Measurements from ENCODE around the gene RELB. TPM values are rescaled to one million over a fixed set of nuclear protein-coding genes. Genes with fewer than 3 reads are reported as not detected.
"Not testable (repeated sequence)": the region's sequence is repeated elsewhere in the genome, so short reads cannot be mapped to it uniquely, and the experiment has no call there.

RELB gene
- polyA plus RNA-seq, 4 donors = 4.0 to 7.4 (median 6.8) TPM

DNA sequence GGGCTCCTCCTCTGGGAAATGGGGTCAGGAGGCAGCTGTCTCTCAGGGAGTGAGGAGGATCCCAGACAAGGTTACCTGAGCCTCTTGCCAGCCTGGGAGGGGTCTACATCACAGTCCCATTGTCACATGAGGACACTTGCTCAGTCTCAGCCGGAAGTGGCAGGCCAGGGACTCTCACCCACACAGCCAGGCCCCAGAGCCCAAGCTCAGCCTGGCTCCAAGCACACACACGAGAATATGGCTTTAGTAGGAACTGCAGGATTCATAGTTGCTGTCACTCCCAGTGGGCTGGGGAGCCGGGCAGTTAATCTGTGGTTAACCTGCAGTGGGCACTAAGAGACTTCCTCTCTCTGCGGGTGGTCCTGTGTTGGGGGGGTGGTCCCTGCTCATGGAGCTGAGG lies 15.8 kb upstream of the RELB start:
- DNase-seq (ENCODE audit: low read depth in 4 of 4, low spot score in 2 of 4) = no peak

DNA sequence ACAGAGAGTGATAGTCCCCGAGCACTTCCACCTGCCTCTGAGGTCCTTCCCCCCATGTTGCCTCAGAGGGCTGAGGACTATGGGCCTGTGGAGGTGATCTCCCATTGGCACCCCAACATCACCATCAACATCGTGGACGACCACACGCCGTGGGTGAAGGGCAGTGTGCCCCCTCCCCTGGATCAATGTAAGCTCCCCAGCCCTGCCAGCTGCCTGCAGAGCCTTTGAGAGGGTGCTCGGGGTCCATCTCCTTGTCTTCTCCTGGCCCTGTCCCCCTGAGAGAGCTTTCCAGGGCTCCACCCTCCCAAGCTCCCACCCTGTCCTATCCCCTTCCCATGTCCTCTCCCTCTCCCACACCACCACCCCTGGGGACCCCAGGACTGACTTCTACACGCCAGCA lies 14.9 kb upstream of the RELB start:
- DNase-seq (ENCODE audit: low read depth in 4 of 4, low spot score in 2 of 4) = no peak

DNA sequence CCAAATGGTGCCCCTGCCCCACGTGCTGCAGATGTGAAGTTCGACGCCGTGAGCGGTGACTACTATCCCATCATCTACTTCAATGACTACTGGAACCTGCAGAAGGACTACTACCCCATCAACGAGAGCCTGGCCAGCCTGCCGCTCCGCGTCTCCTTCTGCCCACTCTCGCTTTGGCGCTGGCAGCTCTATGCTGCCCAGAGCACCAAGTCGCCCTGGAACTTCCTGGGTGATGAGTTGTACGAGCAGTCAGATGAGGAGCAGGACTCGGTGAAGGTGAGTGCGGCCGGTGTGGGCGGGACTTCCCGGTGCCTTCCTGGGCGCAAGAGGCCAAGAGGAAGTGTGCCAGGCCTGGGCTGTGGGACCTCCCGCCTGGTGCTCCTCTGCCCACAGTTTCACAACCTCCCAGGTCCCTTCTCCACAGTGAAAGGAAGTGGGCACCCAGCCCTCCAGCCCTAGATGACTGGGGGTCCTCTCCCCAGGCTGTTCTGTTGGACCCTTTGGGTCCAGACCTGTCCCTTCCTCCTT lies 14.1 kb upstream of the RELB start:
- no peak for DNase-seq (ENCODE audit: low read depth in 4 of 4, low spot score in 2 of 4)

DNA sequence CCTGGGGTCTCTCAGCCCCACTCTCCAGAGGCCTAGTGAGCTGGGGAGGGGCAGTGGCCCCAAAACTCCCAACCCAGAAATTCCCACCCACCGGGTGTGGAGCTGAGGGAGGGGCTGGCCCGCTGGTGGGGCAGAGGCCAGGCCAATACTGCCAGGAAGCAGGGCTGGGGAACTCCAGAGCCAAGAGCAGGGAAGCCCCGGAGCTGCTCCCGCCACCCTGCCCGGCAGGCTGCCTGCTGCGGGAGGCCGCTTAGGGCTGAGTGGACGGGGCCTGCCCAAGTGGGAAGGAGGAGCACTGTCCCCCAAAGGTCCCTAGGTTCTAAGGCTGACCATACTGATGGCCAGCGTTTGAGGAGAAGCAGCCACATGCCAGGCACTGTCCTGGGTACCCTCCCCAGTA lies 13.0 kb upstream of the RELB start:
- DNase-seq (ENCODE audit: low read depth in 4 of 4, low spot score in 2 of 4) = no peak

DNA sequence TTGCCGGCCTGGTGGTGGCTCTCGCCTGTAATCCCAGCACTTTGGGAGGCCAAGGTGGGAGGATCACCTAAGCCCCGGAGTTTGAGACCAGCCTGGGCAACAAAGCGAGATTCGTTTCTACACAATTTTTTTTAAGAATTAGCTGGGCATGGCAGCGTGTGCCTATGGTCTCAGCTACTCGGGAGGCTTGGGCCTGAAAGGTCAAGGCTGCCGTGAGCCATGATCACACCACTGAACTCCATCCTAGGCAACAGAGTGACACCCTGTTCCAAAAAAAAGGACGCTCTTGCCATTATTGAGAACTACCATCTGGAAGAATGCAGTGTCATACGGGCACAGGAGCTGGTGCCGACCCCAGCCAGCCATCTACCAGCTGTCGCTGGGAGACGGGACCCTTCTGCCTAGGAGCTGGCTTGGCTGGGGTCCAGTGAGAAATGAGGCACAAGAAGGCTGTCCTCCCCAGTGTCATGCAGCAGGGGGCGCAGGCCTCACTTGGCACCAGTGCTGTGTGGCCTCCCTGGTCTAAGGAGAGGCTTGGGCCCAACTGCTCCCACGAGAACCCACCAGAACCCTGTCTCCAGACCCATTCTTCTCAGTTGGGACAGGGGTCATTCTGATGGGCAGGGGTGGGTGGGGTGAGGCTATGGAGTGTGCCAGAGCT lies 12.2 kb upstream of the RELB start:
- no peak for DNase-seq (ENCODE audit: low read depth in 4 of 4, low spot score in 2 of 4)

- DNase-seq (ENCODE audit: low read depth in 4 of 4, low spot score in 2 of 4) = no peak
Observed at GRCh38 chr19:44990459-44990858, 10.8 kb upstream of the RELB start.

- DNase-seq (ENCODE audit: low read depth in 4 of 4, low spot score in 2 of 4) = no peak
Observed at GRCh38 chr19:44990966-44991365, 10.3 kb upstream of the RELB start.

DNA sequence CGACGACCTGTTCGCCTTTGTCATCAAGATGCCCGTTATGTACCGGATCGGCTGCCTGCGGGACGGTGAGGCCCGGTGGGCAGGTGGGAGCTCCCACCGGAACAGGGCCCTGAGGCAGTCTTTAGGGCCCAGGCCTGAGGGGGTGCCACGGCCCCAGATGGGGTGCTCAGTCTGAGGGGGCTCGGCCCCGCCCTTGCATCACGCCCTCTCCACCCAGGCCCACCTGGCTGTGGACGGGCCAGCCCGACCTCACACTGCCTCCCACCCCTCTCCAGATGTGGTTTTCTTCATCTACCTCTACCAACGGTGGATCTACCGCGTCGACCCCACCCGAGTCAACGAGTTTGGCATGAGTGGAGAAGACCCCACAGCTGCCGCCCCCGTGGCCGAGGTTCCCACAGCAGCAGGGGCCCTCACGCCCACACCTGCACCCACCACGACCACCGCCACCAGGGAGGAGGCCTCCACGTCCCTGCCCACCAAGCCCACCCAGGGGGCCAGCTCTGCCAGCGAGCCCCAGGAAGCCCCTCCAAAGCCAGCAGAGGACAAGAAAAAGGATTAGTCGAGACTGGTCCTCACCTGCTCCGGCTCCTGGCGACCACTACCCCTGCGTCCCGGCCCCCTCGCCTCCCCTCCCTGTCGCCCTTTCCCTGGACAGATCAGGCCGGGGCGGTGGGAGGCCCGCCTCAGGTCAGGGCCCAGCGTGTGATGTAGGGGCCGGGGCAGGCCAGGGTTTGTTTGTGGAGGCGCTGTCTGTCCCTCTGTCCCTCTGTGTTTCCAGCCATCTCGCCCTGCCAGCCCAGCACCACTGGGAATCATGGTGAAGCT lies 8.7 kb upstream of the RELB start:
- DNase-seq (ENCODE audit: low read depth in 4 of 4, low spot score in 2 of 4) = no peak

DNA sequence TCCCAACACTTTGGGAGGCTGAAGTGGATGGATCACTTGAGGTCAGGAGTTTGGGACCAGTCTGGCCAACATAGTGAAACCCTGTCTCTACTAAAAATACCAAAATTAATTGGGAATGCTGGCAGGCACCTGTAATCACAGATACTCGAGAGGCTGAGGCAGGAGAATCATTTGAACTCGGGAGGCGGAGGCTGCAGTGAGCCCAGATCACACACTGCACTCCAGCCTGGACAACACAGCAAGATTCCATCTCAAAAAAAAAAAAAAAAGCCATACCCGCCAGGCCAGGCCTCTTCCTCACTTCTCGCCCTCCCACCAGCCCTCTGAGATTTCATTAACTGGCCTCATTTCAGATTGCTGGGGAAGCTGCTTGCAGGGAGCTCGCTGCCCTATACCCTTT lies 7.7 kb upstream of the RELB start:
- DNase-seq (ENCODE audit: low read depth in 4 of 4, low spot score in 2 of 4) = no peak

DNA sequence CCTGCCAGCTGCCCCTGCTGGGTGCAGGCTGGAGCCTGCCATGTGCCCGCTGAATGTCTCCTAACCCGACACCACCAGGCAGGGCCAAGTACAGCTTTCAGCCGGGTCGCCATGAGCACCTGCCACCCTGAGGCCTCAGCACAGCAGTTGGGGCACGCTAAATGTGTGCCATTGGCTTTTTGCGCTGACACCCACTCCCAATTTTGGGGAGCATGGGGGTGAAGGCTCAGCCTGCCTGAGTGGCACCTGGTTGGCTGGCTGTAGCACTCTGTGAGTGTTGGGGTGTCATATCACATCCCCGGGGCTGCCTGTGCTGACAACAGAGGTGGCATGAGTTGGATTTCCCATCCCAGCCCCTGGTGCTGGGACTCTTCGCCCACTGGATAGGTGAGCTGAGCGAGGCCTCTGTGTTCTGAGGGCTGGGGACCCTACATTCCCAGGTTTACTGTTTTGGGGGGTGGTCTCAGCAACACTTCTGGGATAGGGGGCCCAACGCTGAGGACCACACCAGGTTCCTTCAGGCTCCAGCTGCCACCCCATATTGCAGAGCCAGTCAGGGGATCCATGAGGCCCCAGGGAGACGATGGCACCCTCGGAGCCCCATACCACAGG lies 7.2 kb upstream of the RELB start:
- no peak for DNase-seq (ENCODE audit: low read depth in 4 of 4, low spot score in 2 of 4)

- DNase-seq (ENCODE audit: low read depth in 4 of 4, low spot score in 2 of 4) = no peak
Observed at GRCh38 chr19:44998025-44998424, 3.2 kb upstream of the RELB start.

DNA sequence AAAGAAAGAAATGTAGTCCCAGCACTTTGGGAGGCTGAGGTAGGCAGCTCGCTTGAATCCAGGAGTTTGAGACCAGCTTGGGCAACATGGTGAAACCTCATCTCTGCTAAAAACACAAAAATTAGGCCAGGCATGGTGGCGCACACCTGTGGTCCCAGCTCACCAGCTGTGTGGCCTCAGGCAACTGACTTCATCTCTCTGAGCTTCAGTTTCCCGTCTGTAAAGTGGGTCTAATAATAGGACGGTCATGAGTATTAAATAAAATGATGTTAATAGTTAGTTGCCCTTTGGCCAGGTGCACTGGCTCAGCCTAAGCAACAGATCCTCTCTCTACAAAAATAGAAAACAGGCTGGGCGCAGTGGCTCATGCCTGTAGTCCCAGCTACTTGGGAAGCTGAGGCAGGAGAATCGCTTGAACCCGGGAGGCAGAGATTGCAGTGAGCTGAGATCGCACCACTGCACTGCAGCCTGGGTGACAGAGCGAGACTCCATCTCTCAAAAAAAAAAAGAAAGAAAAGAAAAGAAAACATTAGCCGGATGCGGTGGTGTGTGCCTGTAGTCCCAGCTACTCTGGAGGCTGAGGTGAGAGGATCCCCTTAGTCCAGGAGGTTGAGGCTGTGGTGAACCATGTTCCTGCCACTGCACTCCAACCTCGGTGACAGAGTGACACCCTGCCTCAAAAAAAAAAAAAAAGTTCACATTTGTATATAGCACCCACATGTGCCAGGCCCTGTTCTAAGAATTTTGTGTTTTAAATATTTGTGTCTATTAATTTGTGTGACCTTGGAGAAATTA lies 1.9 kb upstream of the RELB start:
- DNase-seq (ENCODE audit: low read depth in 4 of 4, low spot score in 2 of 4) = not testable (repeated sequence)

DNA sequence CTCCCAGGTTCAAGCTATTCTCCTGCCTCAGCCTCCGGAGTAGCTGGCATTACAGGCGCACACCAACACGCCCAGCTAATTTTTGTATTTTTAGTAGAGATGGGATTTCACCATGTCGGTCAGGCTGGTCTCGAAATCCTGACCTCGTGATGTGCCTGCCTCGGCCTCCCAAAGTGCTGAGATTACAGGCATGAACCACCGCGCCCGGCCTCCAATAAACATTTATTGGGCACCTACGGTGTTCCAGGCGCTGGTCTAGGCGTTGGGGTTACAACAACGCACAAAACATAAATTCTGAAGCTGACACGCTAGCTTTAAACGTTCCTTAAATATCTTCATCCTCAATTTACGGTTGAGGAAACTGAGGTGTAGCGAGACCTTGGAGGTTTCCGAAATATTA lies 599 bp upstream of the RELB start:
- not testable (repeated sequence) for DNase-seq (ENCODE audit: low read depth in 4 of 4, low spot score in 2 of 4)

DNA sequence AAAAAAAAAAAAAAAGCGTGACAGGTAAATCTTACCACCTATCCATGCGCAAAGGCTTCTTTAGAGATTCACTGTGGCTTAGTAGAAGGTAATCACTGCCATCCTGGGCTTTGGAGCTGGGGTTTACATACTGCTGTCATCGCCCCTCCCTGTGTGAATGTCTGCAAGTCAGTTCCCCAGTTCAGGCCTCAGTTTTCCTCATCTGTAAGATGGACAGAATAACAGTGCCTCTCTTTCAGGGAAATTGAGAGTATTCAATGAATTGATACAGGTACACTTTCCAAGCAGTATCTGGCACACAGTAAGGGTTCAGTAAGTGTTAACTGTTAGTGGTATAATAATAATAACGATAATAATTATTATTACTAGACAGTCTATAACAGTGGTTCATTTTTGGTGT lies 2.2 kb downstream of the RELB start:
- DNase-seq (ENCODE audit: low read depth in 4 of 4, low spot score in 2 of 4) = no peak

DNA sequence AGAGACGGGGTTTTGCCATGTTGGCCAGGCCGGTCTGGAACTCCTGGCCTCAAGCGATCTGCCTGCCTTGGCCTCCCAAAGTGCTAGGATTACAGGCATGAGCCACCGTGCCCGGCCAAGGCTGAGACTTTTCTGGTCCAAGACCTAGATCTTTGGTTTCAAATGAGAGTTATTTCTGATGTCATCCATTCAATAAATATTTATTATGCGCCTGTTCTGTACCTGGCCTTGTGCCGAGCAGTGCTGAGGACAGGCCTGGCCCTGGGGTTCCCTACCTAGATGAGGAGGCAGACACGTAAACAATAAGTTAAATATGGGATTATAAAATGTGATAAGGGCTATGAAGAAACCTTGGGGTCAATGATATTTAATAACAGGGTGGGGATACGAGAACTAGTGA lies 4.5 kb downstream of the RELB start:
- DNase-seq (ENCODE audit: low read depth in 4 of 4, low spot score in 2 of 4) = no peak

DNA sequence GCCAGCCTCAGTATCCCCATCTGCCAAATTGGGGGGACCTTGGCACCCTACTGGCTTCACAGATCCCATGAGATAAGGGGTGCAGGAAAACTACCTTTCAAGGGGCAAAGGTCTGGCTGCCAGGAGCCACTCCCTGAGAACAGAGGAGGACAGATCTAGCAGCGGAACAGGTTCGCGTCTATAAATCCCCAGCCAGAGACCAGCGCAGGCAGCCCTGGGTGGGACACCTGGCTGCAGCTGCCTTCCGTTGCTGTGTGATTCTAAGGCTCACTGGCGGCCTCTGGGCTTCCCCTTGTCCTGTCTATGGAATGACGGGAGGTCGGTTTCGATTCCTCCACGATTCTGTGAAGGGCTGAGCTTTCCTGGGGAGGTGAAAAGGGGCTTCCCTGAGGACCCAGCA lies 7.3 kb downstream of the RELB start:
- DNase-seq (ENCODE audit: low read depth in 4 of 4, low spot score in 2 of 4) = no peak

- no peak for DNase-seq (ENCODE audit: low read depth in 4 of 4, low spot score in 2 of 4)
Observed at GRCh38 chr19:45009625-45010255, 8.5 kb downstream of the RELB start.

DNA sequence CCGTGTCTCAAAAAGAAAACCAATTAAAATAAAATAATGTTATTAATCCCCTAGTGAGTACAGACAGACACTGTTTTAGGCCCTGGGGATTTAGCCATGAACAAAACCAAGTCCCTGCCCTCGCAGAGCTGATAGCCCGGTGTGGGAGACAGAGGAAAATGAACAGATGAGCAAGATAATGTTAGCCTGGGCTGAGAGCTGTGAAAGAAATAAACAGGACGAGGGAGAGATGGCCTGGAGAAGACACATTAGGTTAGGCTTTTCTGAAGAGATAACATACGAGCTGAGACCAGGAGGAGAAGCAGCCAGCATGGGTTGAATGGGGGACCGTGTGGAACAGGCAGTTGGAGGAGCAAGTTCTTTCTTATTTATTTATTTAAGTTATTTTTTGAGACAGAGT lies 9.0 kb downstream of the RELB start:
- no peak for DNase-seq (ENCODE audit: low read depth in 4 of 4, low spot score in 2 of 4)

DNA sequence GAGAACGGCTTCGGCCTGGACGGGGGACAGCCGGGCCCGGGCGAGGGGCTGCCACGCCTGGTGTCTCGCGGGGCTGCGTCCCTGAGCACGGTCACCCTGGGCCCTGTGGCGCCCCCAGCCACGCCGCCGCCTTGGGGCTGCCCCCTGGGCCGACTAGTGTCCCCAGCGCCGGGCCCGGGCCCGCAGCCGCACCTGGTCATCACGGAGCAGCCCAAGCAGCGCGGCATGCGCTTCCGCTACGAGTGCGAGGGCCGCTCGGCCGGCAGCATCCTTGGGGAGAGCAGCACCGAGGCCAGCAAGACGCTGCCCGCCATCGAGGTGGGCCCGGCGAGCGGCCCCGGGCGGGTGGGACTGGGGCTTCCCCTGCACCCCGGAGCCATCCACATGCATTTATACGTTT lies 10.7 kb downstream of the RELB start:
- DNase-seq (ENCODE audit: low read depth in 4 of 4, low spot score in 2 of 4) = no peak
